ENCODE results near the gene CGREF1. TPM values are rescaled to one million over a fixed set of nuclear protein-coding genes. Genes with fewer than 3 reads are reported as not detected.

CGREF1 gene
- total RNA-seq, 1 experiment from 2014 or later, result 2.1 TPM

- H3K27me3 ChIP-seq (ENCODE audit: insufficient read depth, low read length), result no peaks in the 10 kb centered on the region
- H4K20me1 ChIP-seq (ENCODE audit: control insufficient read depth, insufficient read depth, insufficient read length), result no peaks in the 10 kb centered on the region
- Mint-ChIP-seq H3K27me3 (ENCODE audit: low read depth) (peaks cover 16% of the 10 kb centered on the region), H3K36me3 (ENCODE audit: insufficient read depth in 1 of 3, low read depth in 3 of 3) (peaks cover 17 to 37% (median 35%) of the 10 kb centered on the region in 3 experiments; a peak in 6 of 7 replicates), H3K27ac (peak overlapping the region; percentile 88 to 97 (median 93)), H3K9me3 (no peaks in the 10 kb centered on the region; a peak in 1 of 5 replicates), H3K4me1 (peaks cover 18 to 20% of the 10 kb centered on the region in 2 experiments), H3K4me3 (peak overlapping the region; percentile 85 to 94)
- peaks cover 12% of the 10 kb centered on the region for H3K23me2 ChIP-seq (ENCODE audit: insufficient read length, low read depth, low read length, poor library complexity, severe bottlenecking)
- H4K8ac ChIP-seq (replicated peaks; ENCODE audit: insufficient read length, low read depth, low read length), result no peak overlapping the region
- no peak overlapping the region for H3K27ac ChIP-seq (ENCODE audit: insufficient read length, low read depth, low read length)
- H3K14ac ChIP-seq (ENCODE audit: insufficient read depth, low read length), result peak overlapping the region; percentile 45; the same call in 1 of the 2 replicates
- no peak overlapping the region for H4K91ac ChIP-seq (ENCODE audit: insufficient read length, low read depth, low read length)
- H3K9me3 ChIP-seq (ENCODE audit: control insufficient read depth, low read depth, low read length), result no peaks in the 10 kb centered on the region
- H2BK120ac ChIP-seq (ENCODE audit: low read depth, low read length, poor library complexity, severe bottlenecking), result no peak overlapping the region
- H2BK5ac ChIP-seq (ENCODE audit: insufficient read length, low read length), result no peak overlapping the region
- no peak overlapping the region for H3T11ph ChIP-seq (ENCODE audit: low read length)
- H3K4ac ChIP-seq (ENCODE audit: low read depth, low read length), result no peak overlapping the region
- no peak overlapping the region for H2AK5ac ChIP-seq (ENCODE audit: insufficient read length, low read length)
- no peak for TF ChIP-seq CTCF (conservative IDR thresholded peaks at IDR 0.05)
- no peak overlapping the region for H3K23ac ChIP-seq (ENCODE audit: insufficient read length, low read depth, low read length)
- no peak overlapping the region for H2AFZ ChIP-seq (ENCODE audit: low read length)
- H3K79me2 ChIP-seq (ENCODE audit: insufficient read depth, low read length), result peaks cover 5% of the 10 kb centered on the region; the same call in 1 of the 2 replicates
- peak overlapping the region; percentile 61 for H3K9ac ChIP-seq (ENCODE audit: extremely low read depth, insufficient read length, low read length)
- DNase-seq, result peak; percentile 79
- no peak overlapping the region for H2BK15ac ChIP-seq (ENCODE audit: low read depth, low read length)
- no peaks in the 10 kb centered on the region for H3K4me1 ChIP-seq (ENCODE audit: insufficient read depth, low read length)
- H3K79me1 ChIP-seq (ENCODE audit: insufficient read depth, low read depth, low read length, poor library complexity, severe bottlenecking), result peaks cover 2% of the 10 kb centered on the region
- H2BK12ac ChIP-seq (ENCODE audit: insufficient read length, low read depth, low read length), result no peak overlapping the region
- H4K5ac ChIP-seq (ENCODE audit: insufficient read length, low read depth, low read length), result no peak overlapping the region
- WGBS (ENCODE audit: extremely low coverage, insufficient read length, low lambda C conversion rate), result no CpG with 5 or more reads among the region's 34 CpGs
- H2BK20ac ChIP-seq (ENCODE audit: low read depth, low read length, poor library complexity, severe bottlenecking), result no peak overlapping the region
- peak overlapping the region; percentile 51 for H3K18ac ChIP-seq (ENCODE audit: insufficient read length, low read depth, low read length)
- H3K56ac ChIP-seq (ENCODE audit: insufficient read length, low read depth, low read length), result no peak overlapping the region
- H3K4me2 ChIP-seq (ENCODE audit: insufficient read depth, insufficient read length, low read length), result peak overlapping the region; percentile 90
Measured at GRCh38 chr2:27071990-27072830, 46.7 kb downstream of the CGREF1 start.

Measured in H9 (cell line).